Measurements from ENCODE around the gene ZNF679. TPM values are rescaled to one million over a fixed set of nuclear protein-coding genes. Genes with fewer than 3 reads are reported as not detected.
A peak's percentile ranks its signal among the peaks of the same experiment; 100 is the strongest.
"Not testable (repeated sequence)": the region's sequence is repeated elsewhere in the genome, so short reads cannot be mapped to it uniquely, and the experiment has no call there.

The ZNF679 gene
- total and polyA plus RNA-seq, 11 donors: not detected

- Histone ChIP-seq H3K4me3 (no peak overlapping the region), H3K36me3 (no peaks in the 10 kb centered on the region), H3K27ac (no peak overlapping the region), H3K27me3 (no peaks in the 10 kb centered on the region), H3K9me3 (no peaks in the 10 kb centered on the region), H3K4me1 (peaks cover 0 to 29% (median 17%) of the 10 kb centered on the region in 12 donors)
- ATAC-seq: no peak
- no peak for DNase-seq
- TF ChIP-seq POLR2A (IDR thresholded peaks at IDR 0.05) (no peak), CTCF (IDR thresholded peaks at IDR 0.05) (no peak)
- intact Hi-C loops (cut with DNase I): loop anchor here in 3 of 10 donors (5.0 to 10.0 kb wide), 4 partner anchors 252 to 482 kb away; partner anchors contain the start of genes ZNF138 (in 1 of the 3) and ZNF680 (in 1 of the 3)
- 25 to 64% (median 56%) methylated on average over 2 of the region's 2 CpGs for whole genome bisulfite sequencing, 4 donors
Measured at GRCh38 chr7:64312826-64313225, 84.6 kb downstream of the ZNF679 start.

GRCh38 chr7:64313740-64314491 lies 85.6 kb downstream of the ZNF679 start, which contains the start of gene ZNF736:
ZNF736 (plus strand) TSS chr7:64313961; CDS start chr7:64314151, 190 bp downstream.
- TF ChIP-seq POLR2A (IDR thresholded peaks at IDR 0.05) (peak in 1 of 2 donors; percentile 61), CTCF (IDR thresholded peaks at IDR 0.05) (no peak)
- intact Hi-C loops (cut with DNase I): loop anchor here in 3 of 10 donors (5.0 to 10.0 kb wide), 4 partner anchors 251 to 481 kb away; partner anchors contain the start of genes ZNF138 (in 1 of the 3) and ZNF680 (in 1 of the 3)
- DNase-seq: peak; percentile 89 to 93 (median 92)
- Histone ChIP-seq H3K9me3 (no peaks in the 10 kb centered on the region), H3K36me3 (no peaks in the 10 kb centered on the region), H3K4me3 (peak within 1 kb of the TSS; percentile 51 to 89 (median 73)), H3K4me1 (peaks cover 0 to 25% (median 16%) of the 10 kb centered on the region in 12 donors), H3K27ac (peak within 1 kb of the TSS in 11 of 12 donors; percentile 24 to 79 (median 58)), H3K27me3 (no peaks in the 10 kb centered on the region)
- 0 to 1% (median 0%) methylated on average over 31 to 33 of the region's 33 CpGs for WGBS, 4 donors
- ATAC-seq: peak; percentile 99 to 100 (median 100)

- 19 to 43% (median 26%) methylated on average over 10 of the region's 10 CpGs for WGBS, 4 donors
- H3K4me1 ChIP-seq: peaks cover 0 to 25% (median 16%) of the 10 kb centered on the region in 12 donors
- DNase-seq: no peak
- peak overlapping the region in 6 of 12 donors; percentile 27 to 79 (median 60) for H3K27ac ChIP-seq
- no peak for ATAC-seq
- H3K36me3 ChIP-seq: no peaks in the 10 kb centered on the region
- H3K27me3 ChIP-seq: no peaks in the 10 kb centered on the region
- no peaks in the 10 kb centered on the region for H3K9me3 ChIP-seq
- no peak for TF ChIP-seq CTCF (IDR thresholded peaks at IDR 0.05)
- TF ChIP-seq POLR2A (IDR thresholded peaks at IDR 0.05): no peak
- H3K4me3 ChIP-seq: peak overlapping the region; percentile 51 to 89 (median 73)
- intact Hi-C loops (cut with DNase I): loop anchor here in 3 of 10 donors (5.0 to 10.0 kb wide), 4 partner anchors 250 to 480 kb away; partner anchors contain the start of genes ZNF138 (in 1 of the 3) and ZNF680 (in 1 of the 3)
Measured at GRCh38 chr7:64314566-64314965, 86.3 kb downstream of the ZNF679 start.

GRCh38 chr7:64316031-64316742 lies 87.9 kb downstream of the ZNF679 start:
- intact Hi-C loops (cut with DNase I): loop anchor here in 3 of 10 donors (10.0 kb wide), 3 partner anchors 249 to 479 kb away; partner anchors contain the start of genes ZNF138 (in 1 of the 3) and ZNF680 (in 1 of the 3)
- peaks cover 0 to 25% (median 16%) of the 10 kb centered on the region in 12 donors for H3K4me1 ChIP-seq
- H3K27ac ChIP-seq, H3K36me3 ChIP-seq, ATAC-seq, H3K9me3 ChIP-seq, DNase-seq, H3K27me3 ChIP-seq, H3K4me3 ChIP-seq: not testable (repeated sequence)
- WGBS, 4 donors: 19 to 45% (median 31%) methylated on average over 1 of the region's 1 CpG

Other genes with a start within 250 kb of the ZNF679 start
- not detected for gene ZNF722, start 229.6 kb upstream of the ZNF679 start, total RNA-seq
- gene ZNF722, start 229.6 kb upstream of the ZNF679 start, polyA plus RNA-seq: not detected
- gene ZNF727, start 183.0 kb upstream of the ZNF679 start, total RNA-seq: 1 to 10 TPM in 7 of 9 donors, under 1 TPM in 1, not detected in 1; 0.77 to 6.2 (median 2.9) TPM
- gene ZNF727, start 183.0 kb upstream of the ZNF679 start, polyA plus RNA-seq: under 1 TPM in 1 of 2 donors, not detected in 1; 0.19 TPM
- not detected for gene ZNF735, start 21.3 kb upstream of the ZNF679 start, total RNA-seq
- not detected for gene ZNF735, start 21.3 kb upstream of the ZNF679 start, polyA plus RNA-seq
- 1 to 10 TPM; 2.5 to 9.0 (median 3.9) TPM for gene ZNF736, start 85.5 kb downstream of the ZNF679 start, total RNA-seq
- 1 to 10 TPM; 1.4 to 3.9 TPM for gene ZNF736, start 85.5 kb downstream of the ZNF679 start, polyA plus RNA-seq

Data from heart left ventricle (tissue), 16 donors.